Neural progenitor cell (in vitro differentiated cells): ENCODE results near the gene SYT4. TPM values are rescaled to one million over a fixed set of nuclear protein-coding genes. Genes with fewer than 3 reads are reported as not detected.

Experiments used
- DNase-seq: peaks from one replicate; pipeline ENCODE4 v3.0.0-alpha.2; 2016; ENCODE audit warnings: low spot score
- H2AFZ ChIP-seq: fragments of 200-600 bp; sonication (generic); replicated peaks from 2 replicates; pipeline ENCODE4 v1.6.1; 2016; ENCODE audit warnings: antibody characterized with exemption
- H3F3A ChIP-seq: fragments of 200-600 bp; sonication (generic); 2 replicates; pipeline ENCODE4 v1.6.1; 2016; ENCODE audit warnings: antibody characterized with exemption, low read depth
- H3K27ac ChIP-seq: fragments of 200-600 bp; sonication (generic); 2 replicates; pipeline ENCODE4 v1.5.1; 2016; ENCODE audit warnings: mild to moderate bottlenecking
- H3K27me3 ChIP-seq: fragments of 200-600 bp; sonication (generic); 2 replicates; pipeline ENCODE4 v1.6.1; 2016; ENCODE audit warnings: mild to moderate bottlenecking, moderate library complexity
- H3K36me3 ChIP-seq: fragments of 200-600 bp; sonication (generic); 2 replicates; pipeline ENCODE4 v1.5.1; 2016
- H3K4me1 ChIP-seq: fragments of 200-600 bp; sonication (generic); 2 replicates; pipeline ENCODE4 v1.6.1; 2016; ENCODE audit warnings: mixed run types
- H3K4me2 ChIP-seq: fragments of 200-600 bp; sonication (generic); 2 replicates; pipeline ENCODE4 v1.6.1; 2016
- H3K4me3 ChIP-seq: fragments of 200-600 bp; sonication (generic); 2 replicates; pipeline ENCODE4 v1.5.1; 2016
- H3K79me2 ChIP-seq: fragments of 200-600 bp; sonication (generic); 2 replicates; pipeline ENCODE4 v1.6.1; 2016; ENCODE audit warnings: low read depth
- H3K9ac ChIP-seq: fragments of 200-600 bp; sonication (generic); 2 replicates; pipeline ENCODE4 v1.6.1; 2016
- H3K9me3 ChIP-seq: fragments of 200-600 bp; sonication (generic); 2 replicates; pipeline ENCODE4 v1.5.1; 2016; ENCODE audit warnings: low read depth
- H4K20me1 ChIP-seq: fragments of 200-600 bp; sonication (generic); 2 replicates; pipeline ENCODE4 v1.6.1; 2016; ENCODE audit warnings: low read depth
- H3K27ac Mint-ChIP-seq: 3 replicates; pipeline ENCODE4 v1.8.0; 2021; ENCODE audit warnings: mixed read lengths
- H3K27me3 Mint-ChIP-seq: 2 replicates; pipeline ENCODE4 v1.8.0; 2022; ENCODE audit warnings: low read depth, mild to moderate bottlenecking, inconsistent platforms, moderate library complexity, mixed read lengths; ENCODE audit not compliant: insufficient read depth
- H3K36me3 Mint-ChIP-seq: 3 replicates; pipeline ENCODE4 v1.8.0; 2021; ENCODE audit warnings: mixed read lengths
- H3K4me1 Mint-ChIP-seq: 3 replicates; pipeline ENCODE4 v1.8.0; 2021; ENCODE audit warnings: mixed read lengths
- H3K4me3 Mint-ChIP-seq: 3 replicates; pipeline ENCODE4 v1.8.0; 2021; ENCODE audit warnings: mild to moderate bottlenecking, moderate library complexity, mixed read lengths
- H3K9me3 Mint-ChIP-seq: 3 replicates; pipeline ENCODE4 v1.8.0; 2020; ENCODE audit warnings: mixed read lengths
- EZH2 ChIP-seq: fragments of 200-600 bp; sonication (generic); IDR thresholded peaks from 2 replicates; pipeline ENCODE4 v1.6.1; 2017; ENCODE audit warnings: antibody characterized with exemption, mild to moderate bottlenecking, moderate library complexity
- EZH2phosphoT487 ChIP-seq: fragments of 200-600 bp; sonication (generic); IDR thresholded peaks from 2 replicates; pipeline ENCODE4 v1.6.1; 2017; ENCODE audit warnings: antibody characterized with exemption
- total RNA-seq: library from RNA; depleted of rRNA; stranded (reverse); fragments of >200 nt; gene quantifications from 2 replicates; pipeline ENCODE4 v1.2.3, GENCODE V29; 2015; ENCODE audit warnings: low replicate concordance
- TF ChIP-seq, protein P1 (sequence below): fragments of 200-600 bp; sonication (generic); IDR thresholded peaks from 2 replicates; pipeline ENCODE4 v1.5.1; 2017; ENCODE audit warnings: antibody characterized with exemption, mild to moderate bottlenecking

Gene SYT4
- total RNA-seq, 1 donor from 2014 or later, result 0.02 TPM

DNA sequence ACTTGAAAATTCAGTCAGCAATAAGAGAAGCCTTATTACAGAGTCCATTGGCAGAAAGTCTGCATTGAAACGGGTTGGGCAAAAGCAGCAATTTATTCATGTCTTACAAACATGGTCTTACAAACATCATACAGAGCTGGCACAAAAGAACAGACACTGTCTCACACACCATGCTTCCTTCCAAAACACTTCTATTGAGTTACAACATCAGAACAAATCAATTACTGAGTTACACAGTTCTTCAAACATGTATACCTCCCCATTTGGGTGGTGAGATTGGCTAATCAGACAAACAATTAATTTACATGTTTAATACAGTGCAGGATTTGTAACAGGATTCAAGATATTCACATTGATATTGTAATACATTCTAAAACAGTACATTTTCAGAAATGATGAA, 9.5 kb downstream of the SYT4 start:
- Histone ChIP-seq H3K36me3 (no peaks in the 10 kb centered on the region), H4K20me1 (no peaks in the 10 kb centered on the region), H3K9me3 (no peaks in the 10 kb centered on the region), H3K4me3 (no peak overlapping the region), H3K27ac (no peak overlapping the region), H3K9ac (no peak overlapping the region), H2AFZ (no peak overlapping the region), H3K79me2 (no peaks in the 10 kb centered on the region), H3K27me3 (no peaks in the 10 kb centered on the region), H3K4me1 (no peaks in the 10 kb centered on the region), H3K4me2 (no peak overlapping the region), H3F3A (no peaks in the 10 kb centered on the region)
- H3K27me3 Mint-ChIP-seq, result no peaks in the 10 kb centered on the region
- peaks cover 14% of the 10 kb centered on the region for H3K9me3 Mint-ChIP-seq
- H3K27ac Mint-ChIP-seq, result no peak overlapping the region
- H3K4me1 Mint-ChIP-seq, result no peaks in the 10 kb centered on the region
- H3K4me3 Mint-ChIP-seq, result no peak overlapping the region
- TF ChIP-seq, protein P1, sequence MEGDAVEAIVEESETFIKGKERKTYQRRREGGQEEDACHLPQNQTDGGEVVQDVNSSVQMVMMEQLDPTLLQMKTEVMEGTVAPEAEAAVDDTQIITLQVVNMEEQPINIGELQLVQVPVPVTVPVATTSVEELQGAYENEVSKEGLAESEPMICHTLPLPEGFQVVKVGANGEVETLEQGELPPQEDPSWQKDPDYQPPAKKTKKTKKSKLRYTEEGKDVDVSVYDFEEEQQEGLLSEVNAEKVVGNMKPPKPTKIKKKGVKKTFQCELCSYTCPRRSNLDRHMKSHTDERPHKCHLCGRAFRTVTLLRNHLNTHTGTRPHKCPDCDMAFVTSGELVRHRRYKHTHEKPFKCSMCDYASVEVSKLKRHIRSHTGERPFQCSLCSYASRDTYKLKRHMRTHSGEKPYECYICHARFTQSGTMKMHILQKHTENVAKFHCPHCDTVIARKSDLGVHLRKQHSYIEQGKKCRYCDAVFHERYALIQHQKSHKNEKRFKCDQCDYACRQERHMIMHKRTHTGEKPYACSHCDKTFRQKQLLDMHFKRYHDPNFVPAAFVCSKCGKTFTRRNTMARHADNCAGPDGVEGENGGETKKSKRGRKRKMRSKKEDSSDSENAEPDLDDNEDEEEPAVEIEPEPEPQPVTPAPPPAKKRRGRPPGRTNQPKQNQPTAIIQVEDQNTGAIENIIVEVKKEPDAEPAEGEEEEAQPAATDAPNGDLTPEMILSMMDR, result no peak
- TF ChIP-seq EZH2phosphoT487 (no peak), EZH2 (no peak)
- no peak for DNase-seq
- H3K36me3 Mint-ChIP-seq, result peaks cover 2% of the 10 kb centered on the region

DNA sequence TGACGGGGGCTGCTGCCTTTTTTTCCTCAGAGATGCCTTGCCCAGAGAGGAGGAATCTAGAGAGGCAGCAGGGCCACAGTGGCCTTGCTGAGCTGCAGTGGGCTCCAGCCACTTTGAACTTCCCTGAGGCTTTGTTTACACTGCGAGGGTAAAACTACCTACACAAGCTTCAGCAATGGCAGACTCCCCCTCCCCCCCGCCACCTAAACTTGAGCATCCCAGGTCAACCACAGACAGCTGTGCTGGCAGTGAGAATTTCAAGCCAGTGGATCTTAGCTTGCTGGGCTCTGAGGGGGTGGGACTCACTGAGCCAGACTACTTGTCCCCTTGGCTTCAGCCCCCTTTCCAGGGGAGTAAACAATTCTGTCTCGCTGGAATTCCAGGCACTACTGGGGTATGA, 11.8 kb downstream of the SYT4 start:
- H3F3A ChIP-seq, result no peaks in the 10 kb centered on the region
- no peak overlapping the region for H2AFZ ChIP-seq
- Mint-ChIP-seq H3K27me3 (peaks cover 2% of the 10 kb centered on the region), H3K4me3 (no peak overlapping the region), H3K4me1 (no peaks in the 10 kb centered on the region), H3K36me3 (peaks cover 4% of the 10 kb centered on the region), H3K27ac (no peak overlapping the region), H3K9me3 (peaks cover 34% of the 10 kb centered on the region)
- no peak overlapping the region for H3K27ac ChIP-seq
- H3K9me3 ChIP-seq, result no peaks in the 10 kb centered on the region
- H3K4me3 ChIP-seq, result no peak overlapping the region
- DNase-seq, result no peak
- H3K4me1 ChIP-seq, result no peaks in the 10 kb centered on the region
- no peak overlapping the region for H3K9ac ChIP-seq
- H3K79me2 ChIP-seq, result no peaks in the 10 kb centered on the region
- no peaks in the 10 kb centered on the region for H3K36me3 ChIP-seq
- no peaks in the 10 kb centered on the region for H3K27me3 ChIP-seq
- H3K4me2 ChIP-seq, result no peak overlapping the region
- H4K20me1 ChIP-seq, result no peaks in the 10 kb centered on the region
- no peak for TF ChIP-seq EZH2
- no peak for TF ChIP-seq EZH2phosphoT487
- TF ChIP-seq, protein P1, result no peak

DNA sequence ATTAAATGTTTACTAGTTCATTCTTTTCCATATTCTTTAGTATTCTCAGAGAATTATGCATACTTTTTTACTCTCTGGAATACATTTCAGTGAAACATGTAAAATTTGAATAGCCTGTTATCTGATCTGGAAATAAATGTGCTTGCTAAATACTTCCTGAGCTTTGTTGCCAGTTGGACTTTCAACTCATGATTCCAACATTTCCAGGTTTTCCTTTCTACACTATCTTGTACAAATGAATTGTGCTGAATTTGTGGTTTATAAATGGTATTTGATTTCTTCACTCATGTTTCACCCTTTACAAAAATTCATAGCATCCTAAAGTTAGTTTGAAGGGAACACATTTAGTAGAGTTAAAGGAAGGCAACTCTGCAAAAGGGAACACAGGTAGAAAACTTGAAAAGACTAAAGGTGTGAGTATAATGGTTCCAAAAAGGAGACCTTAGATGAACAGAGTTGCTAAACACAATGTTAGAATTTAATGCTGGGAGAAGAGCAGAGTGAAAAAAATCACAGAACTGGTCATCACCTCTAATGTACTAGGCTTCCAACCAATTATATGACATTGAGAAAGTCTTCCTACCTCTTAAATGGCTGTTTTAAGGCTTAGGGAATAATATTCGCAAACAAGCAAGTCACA, 28.6 kb downstream of the SYT4 start:
- no peak overlapping the region for H3K27ac ChIP-seq
- TF ChIP-seq, protein P1, result no peak
- TF ChIP-seq EZH2phosphoT487 (no peak), EZH2 (no peak)
- DNase-seq, result no peak
- H3K4me3 ChIP-seq, result no peak overlapping the region
- no peak overlapping the region for H3K9ac ChIP-seq
- no peaks in the 10 kb centered on the region for H3K9me3 Mint-ChIP-seq
- no peaks in the 10 kb centered on the region for H3F3A ChIP-seq
- H3K27me3 Mint-ChIP-seq, result peaks cover 5% of the 10 kb centered on the region
- no peaks in the 10 kb centered on the region for H3K4me1 ChIP-seq
- H3K79me2 ChIP-seq, result no peaks in the 10 kb centered on the region
- H3K36me3 ChIP-seq, result no peaks in the 10 kb centered on the region
- no peaks in the 10 kb centered on the region for H3K9me3 ChIP-seq
- no peaks in the 10 kb centered on the region for H3K27me3 ChIP-seq
- H2AFZ ChIP-seq, result no peak overlapping the region
- no peaks in the 10 kb centered on the region for H3K4me1 Mint-ChIP-seq
- H3K36me3 Mint-ChIP-seq, result no peaks in the 10 kb centered on the region
- no peak overlapping the region for H3K4me3 Mint-ChIP-seq
- H3K27ac Mint-ChIP-seq, result no peak overlapping the region
- no peak overlapping the region for H3K4me2 ChIP-seq
- H4K20me1 ChIP-seq, result no peaks in the 10 kb centered on the region
